Measurements from ENCODE around the gene SNX21.

GRCh38 chr20:45823949-45824835 is 9.4 kb upstream of the SNX21 start:
- TF ChIP-seq RAD21 (IDR thresholded peaks at IDR 0.05; ENCODE audit: low read depth): peak; percentile 68
- TF ChIP-seq CTCF (IDR thresholded peaks at IDR 0.05 in 2 of 3, conservative IDR thresholded peaks at IDR 0.05 in 1 of 3; ENCODE audit: borderline replicate concordance in 1 of 3, insufficient read depth in 1 of 3, low read depth in 2 of 3, low read length in 2 of 3): peak; percentile 31 to 61 (median 61); a peak in 4 of 6 replicates
- no peak for TF ChIP-seq POLR2A (IDR thresholded peaks at IDR 0.05; ENCODE audit: borderline replicate concordance, extremely low read depth, insufficient read depth, insufficient read length)
- no peak for TF ChIP-seq SIN3A (IDR thresholded peaks at IDR 0.05; ENCODE audit: low read depth)
- no peak for TF ChIP-seq EZH2 (IDR thresholded peaks at IDR 0.05)
- no peak for TF ChIP-seq EGR1 (IDR thresholded peaks at IDR 0.05; ENCODE audit: low read depth)
- TF ChIP-seq FOSL1 (IDR thresholded peaks at IDR 0.05; ENCODE audit: low read depth): no peak
- no peak for TF ChIP-seq EZH2phosphoT487 (IDR thresholded peaks at IDR 0.05; ENCODE audit: borderline replicate concordance)
